GM18505 (cell line): ENCODE results near the gene CFL2.
"Not testable (repeated sequence)": the region's sequence is repeated elsewhere in the genome, so short reads cannot be mapped to it uniquely, and the experiment has no call there.

Experiments used
- ATAC-seq: cut with Tn5 transposase; IDR thresholded peaks from one replicate; pipeline ENCODE4 v1.9.1; 2021; ENCODE audit not compliant: unreplicated experiment
- POLR2A ChIP-seq: IDR thresholded peaks from 4 replicates; pipeline ENCODE4 v1.6.1; 2011; ENCODE audit warnings: borderline replicate concordance; ENCODE audit not compliant: insufficient read depth, insufficient read length; ENCODE audit errors: extremely low read depth

Gene CFL2

DNA sequence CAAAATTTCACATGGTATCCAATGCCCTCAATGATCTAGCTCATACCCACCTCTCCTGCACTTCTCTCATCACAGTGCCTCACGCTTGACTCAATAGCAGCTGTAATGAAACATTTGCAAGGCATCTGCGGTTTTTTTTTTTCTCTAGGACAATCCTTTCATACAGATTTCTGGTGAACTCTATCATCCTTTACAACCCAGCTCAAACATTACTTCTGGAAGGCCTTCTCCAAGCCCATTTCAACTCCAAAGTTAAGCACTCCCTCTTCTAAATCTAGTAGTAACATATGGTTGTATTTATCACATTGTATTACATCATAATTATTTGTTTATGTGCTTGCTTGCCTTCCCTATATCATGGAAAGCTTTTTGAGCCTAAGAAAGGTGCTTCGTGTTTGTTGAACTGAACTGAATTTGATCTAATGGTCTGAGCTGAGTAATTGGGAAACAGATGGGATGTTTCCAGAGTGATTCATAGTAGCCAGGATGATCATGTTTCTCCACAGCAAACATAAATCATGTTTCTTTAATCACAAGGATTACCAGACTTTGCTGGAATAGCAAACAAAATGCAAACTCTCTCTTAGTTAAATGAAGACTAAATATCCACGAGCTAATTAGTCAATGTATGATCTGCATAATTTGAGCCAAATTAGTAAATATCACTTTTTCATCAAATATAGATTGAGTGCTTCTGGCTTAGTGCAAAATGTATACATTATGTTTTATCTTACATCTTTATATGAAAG, 14.3 kb downstream of the CFL2 start:
- no peak for TF ChIP-seq POLR2A
- no peak for ATAC-seq

DNA sequence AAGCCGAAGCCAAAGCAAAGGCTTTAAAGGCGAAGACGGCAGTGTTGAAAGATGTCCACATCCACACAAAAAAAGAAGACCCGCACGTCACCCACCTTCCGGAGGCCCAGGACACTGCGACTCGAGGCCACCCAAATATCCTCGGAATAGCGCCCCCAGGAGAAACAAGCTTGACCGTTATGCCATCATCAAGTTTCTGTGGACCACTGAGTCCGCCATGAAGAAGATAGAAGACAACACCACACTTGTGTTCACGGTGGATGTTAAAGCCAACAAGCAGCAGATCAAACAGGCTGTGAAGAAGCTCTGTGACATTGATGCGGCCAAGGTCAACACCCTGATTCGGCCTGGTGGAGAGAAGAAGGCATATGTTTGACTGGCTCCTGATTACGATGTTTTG, 20.2 kb downstream of the CFL2 start:
- not testable (repeated sequence) for ATAC-seq

DNA sequence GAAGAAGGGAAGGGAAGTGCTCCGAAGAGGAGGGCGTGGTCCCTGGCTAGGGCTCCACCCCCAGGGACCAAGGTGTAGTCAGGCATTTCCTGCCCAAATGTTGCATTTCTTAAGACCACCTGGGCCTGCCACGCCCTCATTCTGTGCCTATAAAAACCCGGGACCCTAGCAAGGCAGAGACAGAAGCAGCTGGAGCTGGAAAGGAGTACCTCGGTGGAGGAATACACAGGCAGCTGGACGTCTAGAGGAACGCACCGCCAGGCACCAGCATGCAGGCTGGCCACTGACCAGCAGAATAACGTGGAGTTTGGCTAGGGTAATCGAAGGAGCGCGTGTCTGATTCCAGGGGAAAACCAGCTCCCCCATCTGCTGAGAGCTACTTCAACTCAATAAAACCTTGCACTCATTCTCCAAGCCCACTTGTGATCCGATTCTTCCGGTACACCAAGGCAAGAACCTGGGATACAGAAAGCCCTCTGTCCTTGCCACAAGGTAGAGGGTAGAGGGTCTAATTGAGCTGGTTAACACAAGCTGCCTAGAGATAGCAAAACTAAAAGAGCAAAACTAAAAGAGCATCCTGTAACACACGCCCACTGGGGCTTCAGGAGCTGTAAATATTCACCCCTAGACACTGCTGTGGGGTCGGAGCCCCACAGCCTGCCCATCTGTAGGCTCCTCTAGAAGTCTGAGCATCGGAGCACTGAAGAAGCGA, 21.0 kb downstream of the CFL2 start:
- no peak for TF ChIP-seq POLR2A
- ATAC-seq: no peak

DNA sequence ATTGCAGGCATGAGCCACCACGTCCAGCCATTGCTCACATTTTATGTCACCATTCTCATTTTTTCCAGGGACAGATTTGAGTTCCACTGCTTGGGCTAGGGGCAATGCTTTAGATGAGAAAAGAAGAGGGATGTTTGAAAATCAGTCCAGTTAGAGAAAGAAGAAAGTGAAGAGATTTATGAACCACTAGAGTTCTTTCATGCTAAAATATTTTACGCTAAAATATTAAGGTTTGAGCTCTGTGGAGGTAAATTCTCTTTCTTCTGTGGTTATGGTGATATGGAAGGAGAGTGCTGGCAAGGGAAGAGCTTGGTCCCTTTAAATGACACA, 21.5 kb downstream of the CFL2 start:
- no peak for ATAC-seq

DNA sequence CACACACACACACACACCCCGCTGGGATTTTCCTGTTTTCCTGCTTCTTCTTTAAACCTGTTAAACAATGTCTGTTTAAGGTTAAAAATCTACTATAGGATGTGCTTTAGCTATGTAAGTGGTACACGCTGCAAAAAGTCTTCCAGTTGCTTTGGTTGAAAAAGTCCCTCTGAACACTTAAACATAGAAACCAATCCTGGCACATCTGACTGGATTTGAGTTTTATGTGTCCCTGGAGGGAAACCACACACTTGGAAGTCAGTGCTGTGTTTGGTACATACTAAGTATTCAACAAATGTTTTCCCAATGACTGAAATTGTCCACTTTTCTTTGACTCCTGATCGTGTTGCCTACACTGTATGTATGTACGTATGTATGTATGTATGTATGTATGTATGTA, 22.0 kb downstream of the CFL2 start:
- ATAC-seq: no peak
- no peak for TF ChIP-seq POLR2A

More for the DNA sequence above, 21.5 kb downstream of the CFL2 start:
- TF ChIP-seq POLR2A: no peak

DNA sequence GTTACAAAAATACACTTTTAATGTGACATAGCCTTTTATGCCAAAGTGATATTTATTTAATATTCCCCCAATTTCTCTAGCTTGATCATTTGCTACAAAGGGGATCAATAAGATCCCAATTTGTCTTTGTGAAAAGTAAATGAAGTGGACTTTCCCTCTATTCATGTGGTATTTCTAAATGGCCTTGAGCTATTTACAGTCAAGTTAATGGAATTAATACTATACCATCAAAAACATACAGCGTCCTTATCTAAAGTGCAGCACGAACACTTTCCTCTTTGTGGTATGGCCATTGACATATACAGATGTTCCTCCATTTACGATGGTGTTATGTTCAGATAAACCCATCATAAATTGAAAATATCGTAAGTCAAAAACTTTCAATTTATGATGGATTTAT, 23.2 kb downstream of the CFL2 start:
- no peak for ATAC-seq
- TF ChIP-seq POLR2A: no peak

DNA sequence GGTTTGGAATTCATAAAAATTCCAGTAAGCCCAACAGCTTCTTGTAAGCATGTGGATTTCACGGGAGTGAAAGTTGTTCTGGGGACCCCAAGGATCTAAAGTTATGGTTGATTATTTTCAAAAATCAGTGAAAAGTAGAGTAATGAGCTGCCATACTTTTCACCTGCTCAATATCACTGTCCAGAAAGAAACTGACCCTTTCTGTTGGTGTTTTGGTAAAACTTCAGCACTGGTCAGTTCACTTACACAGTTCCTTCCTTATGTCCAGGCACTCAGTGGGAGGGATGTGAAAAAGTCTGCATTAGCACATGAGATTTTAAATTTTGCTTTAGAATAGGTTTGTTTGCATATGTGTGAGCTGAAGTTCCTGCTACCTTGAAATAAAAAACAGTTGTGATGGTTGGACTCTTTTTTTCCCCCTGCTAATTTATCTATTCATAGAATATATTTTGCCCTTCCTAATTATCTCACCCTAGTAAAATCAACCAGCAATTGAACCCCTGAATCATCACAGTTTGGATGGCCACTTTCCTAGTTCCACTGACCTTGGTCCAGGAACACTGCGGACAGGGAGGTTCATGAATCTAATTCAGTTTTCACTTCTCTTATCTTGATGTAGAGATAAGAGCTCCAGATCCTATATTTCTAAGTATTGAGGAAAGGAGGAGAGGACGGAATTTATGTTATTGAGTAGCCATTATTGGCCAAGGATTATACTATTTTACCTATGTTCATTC, 25.8 kb downstream of the CFL2 start:
- TF ChIP-seq POLR2A: no peak
- no peak for ATAC-seq

DNA sequence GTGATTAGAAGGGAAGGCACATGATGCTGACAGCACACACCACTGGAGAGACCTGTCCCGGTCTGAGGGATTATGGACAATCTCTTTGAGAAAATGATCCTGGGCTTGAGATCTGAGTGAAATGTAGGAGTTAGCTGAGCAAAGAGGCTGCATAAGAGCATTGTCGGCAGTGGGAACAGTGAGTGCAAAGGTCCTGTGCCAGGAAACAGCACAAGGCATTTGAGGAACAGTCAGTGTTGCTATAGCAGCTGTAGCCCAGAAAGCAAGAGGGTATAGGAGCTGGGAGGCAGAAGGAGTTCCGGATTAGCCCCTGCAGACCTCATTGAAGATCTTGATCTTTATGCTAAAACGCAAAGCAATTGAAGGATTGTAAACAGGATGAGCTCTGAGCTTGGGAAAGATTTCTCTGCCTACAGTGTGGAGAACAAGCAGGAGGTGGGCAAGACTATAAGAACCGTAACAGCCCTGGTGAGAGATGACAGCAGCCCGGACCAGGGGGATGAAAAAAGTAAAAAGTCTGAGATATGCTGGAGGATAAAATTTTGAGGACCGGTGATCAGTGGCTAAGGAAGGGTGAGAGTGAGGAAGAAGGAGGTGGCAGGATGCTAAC, 28.5 kb downstream of the CFL2 start:
- no peak for ATAC-seq
- TF ChIP-seq POLR2A: no peak

DNA sequence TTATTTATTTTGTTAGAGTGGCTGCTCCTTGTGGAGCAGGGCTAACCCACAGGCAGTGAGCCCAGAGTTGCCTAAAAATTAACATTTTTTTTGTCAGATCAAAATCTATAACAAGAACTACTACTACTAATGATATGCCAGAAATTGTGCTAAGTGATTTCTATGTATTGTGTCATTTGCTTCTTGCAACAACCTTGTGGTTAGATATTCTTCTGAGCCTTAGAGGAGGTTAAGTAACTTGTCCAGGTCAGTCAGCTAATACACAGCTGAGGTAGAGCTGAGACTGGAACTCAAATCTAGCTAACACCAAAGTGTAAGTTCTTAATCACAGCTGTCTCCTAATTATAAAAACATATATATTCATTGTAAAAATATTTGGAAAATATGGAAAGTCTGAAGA, 29.8 kb downstream of the CFL2 start:
- no peak for ATAC-seq
- TF ChIP-seq POLR2A: no peak

DNA sequence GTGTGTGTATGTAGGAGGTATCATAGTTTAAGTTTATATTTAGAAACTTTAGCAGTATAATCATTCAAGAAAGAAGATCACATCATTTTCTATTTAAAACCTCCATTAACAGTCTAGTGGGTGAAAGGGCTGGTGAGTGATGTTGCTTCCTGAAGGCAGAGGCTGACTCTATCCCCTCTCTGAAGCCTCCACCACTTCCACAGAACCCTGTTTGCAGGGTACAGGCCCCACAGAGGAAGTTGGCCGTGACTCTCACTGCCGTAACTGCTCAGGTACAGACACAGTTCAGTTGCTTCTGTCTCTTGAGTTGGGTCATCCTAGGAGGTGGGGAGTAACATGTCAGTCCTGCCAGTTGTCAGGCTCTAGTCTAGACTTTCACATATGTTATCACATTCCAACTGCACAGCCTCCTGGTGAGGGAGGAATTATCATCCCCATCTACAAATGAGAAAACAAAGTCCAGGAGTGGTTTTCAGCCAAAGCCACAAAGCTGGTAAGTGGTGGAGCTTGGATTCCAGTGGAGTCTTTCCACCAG, 31.5 kb downstream of the CFL2 start:
- ATAC-seq: no peak
- TF ChIP-seq POLR2A: no peak

DNA sequence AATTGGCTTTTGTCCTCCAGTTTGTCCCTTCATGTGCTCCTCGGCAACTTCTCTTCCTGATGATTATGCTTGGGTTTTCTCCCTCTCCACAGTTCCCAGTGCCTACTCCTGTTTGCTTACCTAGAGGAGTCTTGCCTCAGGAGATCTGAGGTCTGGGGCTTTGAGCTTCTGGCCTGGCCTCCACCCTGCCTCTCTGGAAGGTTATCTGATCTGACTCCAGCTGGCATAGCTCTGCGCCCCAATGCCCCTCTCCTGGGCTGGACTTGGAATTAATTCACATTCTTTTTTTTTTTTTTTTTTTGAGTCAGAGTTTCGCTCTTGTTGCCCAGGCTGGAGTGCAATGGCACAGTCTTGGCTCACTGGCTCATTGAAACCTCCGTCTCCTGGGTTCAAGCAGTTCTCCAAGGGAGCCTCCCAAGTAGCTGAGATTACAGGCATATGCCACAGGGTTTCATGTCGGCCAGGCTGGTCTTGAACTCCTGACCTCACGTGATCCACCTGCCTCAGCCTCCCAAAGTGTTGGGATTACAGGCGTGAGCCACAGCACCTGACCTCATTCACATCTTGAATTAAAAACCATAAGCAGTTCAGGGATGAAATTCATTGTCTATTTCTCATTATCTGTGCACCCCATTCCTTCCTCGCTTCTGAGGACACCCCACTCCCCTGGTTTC, 33.5 kb downstream of the CFL2 start:
- ATAC-seq: no peak
- TF ChIP-seq POLR2A: no peak

DNA sequence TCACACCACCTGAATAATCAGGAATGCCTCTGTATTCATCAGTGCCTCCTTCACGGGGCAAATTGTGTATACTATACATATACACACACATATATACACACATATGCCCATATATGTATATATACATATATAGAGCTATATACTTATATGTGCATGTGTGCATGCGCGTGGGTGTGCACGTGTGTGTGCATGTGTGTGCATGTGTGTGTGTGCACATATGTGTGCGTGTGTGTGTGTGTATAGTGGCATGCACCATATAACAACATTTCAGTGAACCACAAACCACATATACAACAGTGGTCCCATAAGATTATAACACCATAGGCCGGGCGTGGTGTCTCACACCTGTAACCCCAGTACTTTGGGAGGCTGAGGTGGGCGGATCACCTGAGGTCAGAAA, 35.7 kb downstream of the CFL2 start:
- ATAC-seq: no peak
- TF ChIP-seq POLR2A: no peak

DNA sequence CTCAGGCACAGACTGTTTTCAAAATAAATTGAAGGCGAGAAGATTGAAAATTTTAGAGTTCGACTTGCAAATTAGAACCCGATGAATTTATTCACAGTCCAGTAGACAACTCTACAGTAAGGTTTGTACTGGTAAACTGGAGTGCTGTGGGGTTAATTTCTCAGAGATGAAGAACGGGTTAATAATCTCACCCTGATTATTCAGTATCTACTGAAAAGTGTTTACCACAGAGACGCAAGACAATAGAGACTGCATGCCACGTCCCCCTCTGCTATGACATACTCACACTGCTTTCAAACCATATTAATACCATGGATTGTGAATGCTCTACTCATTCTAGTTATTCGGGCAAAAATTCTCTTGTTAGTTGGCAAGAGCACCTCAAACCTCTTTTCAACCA, 36.1 kb downstream of the CFL2 start:
- no peak for ATAC-seq
- TF ChIP-seq POLR2A: no peak

DNA sequence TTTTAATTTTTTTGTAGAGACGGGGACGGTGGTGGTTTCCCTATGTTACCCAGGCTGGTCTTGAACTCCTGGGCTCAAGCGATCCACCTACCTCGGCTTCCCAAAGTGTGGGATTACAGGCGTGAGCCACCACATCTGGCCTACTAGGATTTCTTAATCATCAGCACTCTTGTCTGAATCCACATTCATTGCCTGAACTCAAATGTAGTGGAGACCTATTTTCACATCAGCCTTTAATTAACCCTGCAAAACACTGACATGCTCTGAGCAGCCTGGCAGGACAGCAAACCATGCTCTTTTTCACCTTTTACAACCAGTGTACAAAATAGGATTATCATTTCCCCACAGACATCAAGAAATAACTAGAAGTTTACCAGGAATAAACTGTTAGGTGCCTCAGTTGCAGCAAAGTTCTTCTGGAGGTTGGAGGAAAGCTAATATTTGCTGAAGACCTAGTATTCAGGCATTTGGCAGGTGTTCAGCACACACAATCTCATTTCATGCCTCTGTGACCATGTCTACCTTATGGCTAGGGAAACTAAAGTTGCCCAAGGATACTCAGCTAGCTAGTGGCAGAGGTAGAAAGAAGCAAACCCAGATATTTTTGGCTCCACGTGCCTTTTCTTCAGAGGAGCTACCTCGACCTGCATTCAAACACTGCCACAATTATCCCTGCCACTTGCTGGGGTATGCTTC, 37.7 kb downstream of the CFL2 start:
- no peak for ATAC-seq
- TF ChIP-seq POLR2A: no peak
